HEK293 (cell line): ENCODE results near the gene GIGYF1.

Source experiments
- CTCF ChIA-PET: fragments of 350-600 bp; formaldehyde crosslinking; extraction: SDS; loops from one replicate; lab custom pipeline; 2021; ENCODE audit warnings: antibody characterized with exemption; lab: Yijun Ruan, JAX
- POLR2A ChIA-PET: fragments of 300-600 bp; formaldehyde crosslinking; extraction: SDS; loops from one replicate; lab custom pipeline; 2020; ENCODE audit warnings: antibody characterized with exemption, inconsistent platforms; lab: Yijun Ruan, JAX
- H3K27ac ChIP-seq: fragments of 200-500 bp; sonication (Bioruptor generic); 2 replicates; pipeline ENCODE4 v1.5.1; 2014; ENCODE audit warnings: low read depth, low read length, control low read depth, inconsistent platforms; ENCODE audit errors: extremely low read depth
- H3K36me3 ChIP-seq, 2 experiments: fragments of 200-500 bp in 1 of 2; sonication (Bioruptor generic) in 1 of 2; 1 replicate in 1 of 2; 2 replicates in 1 of 2; pipeline ENCODE4 v1.5.1; 2014 to 2017; ENCODE audit warnings: inconsistent platforms in 2 of 2, low read length in 2 of 2; ENCODE audit not compliant: control insufficient read depth in 2 of 2, insufficient read depth in 1 of 2
- H3K4me1 ChIP-seq: fragments of 200-500 bp; sonication (Bioruptor generic); 2 replicates; pipeline ENCODE4 v1.5.1; 2014; ENCODE audit warnings: mild to moderate bottlenecking, low read length, inconsistent platforms; ENCODE audit not compliant: control insufficient read depth, insufficient read depth
- H3K4me3 ChIP-seq: 2 replicates; pipeline ENCODE4 v1.5.1; 2011; ENCODE audit warnings: low read depth, mild to moderate bottlenecking, control low read depth, low read length, moderate library complexity
- H3K9me3 ChIP-seq: fragments of 200-500 bp; sonication (Bioruptor generic); 2 replicates; pipeline ENCODE4 v1.5.1; 2014; ENCODE audit warnings: low read depth, low read length, inconsistent platforms; ENCODE audit not compliant: control insufficient read depth, insufficient read depth
- HOXA7 ChIP-seq: sonication (generic); formaldehyde crosslinking; IDR thresholded peaks from 2 replicates; pipeline ENCODE4 v1.8.1; 2022; ENCODE audit warnings: missing genetic modification reagents, borderline replicate concordance
- MYNN ChIP-seq: fragments of 450-650 bp; formaldehyde crosslinking; IDR thresholded peaks from 2 replicates; pipeline ENCODE4 v1.5.1; 2016; ENCODE audit warnings: missing biosample characterization, missing genetic modification characterization, borderline replicate concordance
- OVOL3 ChIP-seq: fragments of 450-650 bp; formaldehyde crosslinking; IDR thresholded peaks from 2 replicates; pipeline ENCODE4 v1.5.1; 2016; ENCODE audit warnings: missing biosample characterization, missing genetic modification characterization
- PRDM1 ChIP-seq: fragments of 450-650 bp; formaldehyde crosslinking; IDR thresholded peaks from 2 replicates; pipeline ENCODE4; 2016; ENCODE audit warnings: missing biosample characterization, missing genetic modification characterization
- TRIM28 ChIP-seq: IDR thresholded peaks from 2 replicates; pipeline ENCODE4 v1.6.1; 2011; ENCODE audit warnings: low read length, control low read depth, borderline replicate concordance
- YY1 ChIP-seq: fragments of 450-650 bp; formaldehyde crosslinking; IDR thresholded peaks from 2 replicates; pipeline ENCODE4 v1.5.1; 2018; ENCODE audit warnings: missing biosample characterization, missing genetic modification characterization
- ZBTB10 ChIP-seq: fragments of 450-650 bp; formaldehyde crosslinking; IDR thresholded peaks from 2 replicates; pipeline ENCODE4 v1.5.1; 2016; ENCODE audit warnings: missing biosample characterization, missing genetic modification characterization
- ZBTB17 ChIP-seq: fragments of 450-650 bp; formaldehyde crosslinking; IDR thresholded peaks from 2 replicates; pipeline ENCODE4 v1.5.1; 2016; ENCODE audit warnings: missing biosample characterization, missing genetic modification characterization
- ZBTB21 ChIP-seq: fragments of 450-650 bp; formaldehyde crosslinking; IDR thresholded peaks from 2 replicates; pipeline ENCODE4 v1.5.1; 2017; ENCODE audit warnings: missing biosample characterization, missing genetic modification characterization
- ZEB2 ChIP-seq: fragments of 450-650 bp; formaldehyde crosslinking; IDR thresholded peaks from 2 replicates; pipeline ENCODE4 v1.5.1; 2016; ENCODE audit warnings: missing biosample characterization, missing genetic modification characterization
- ZNF202 ChIP-seq: fragments of 450-650 bp; formaldehyde crosslinking; IDR thresholded peaks from 2 replicates; pipeline ENCODE4 v1.5.1; 2016; ENCODE audit warnings: missing biosample characterization, missing genetic modification characterization, borderline replicate concordance
- ZNF274 ChIP-seq, 2 experiments: fragments of 200-500 bp in 1 of 2; fragments of 450-650 bp in 1 of 2; sonication (Bioruptor generic) in 1 of 2; formaldehyde crosslinking in 1 of 2; IDR thresholded peaks; 2 replicates each; pipeline versions ENCODE4 v1.5.1 to v1.6.1; 2014 to 2016; ENCODE audit warnings: borderline replicate concordance in 1 of 2, inconsistent platforms in 1 of 2, low read length in 1 of 2, missing biosample characterization in 1 of 2, missing genetic modification characterization in 1 of 2
- ZNF404 ChIP-seq: fragments of 450-650 bp; formaldehyde crosslinking; IDR thresholded peaks from 2 replicates; pipeline ENCODE4 v1.5.1; 2017; ENCODE audit warnings: missing biosample characterization, missing genetic modification characterization
- ZNF433 ChIP-seq: fragments of 450-650 bp; formaldehyde crosslinking; IDR thresholded peaks from 2 replicates; pipeline ENCODE4 v1.5.1; 2016; ENCODE audit warnings: missing biosample characterization, missing genetic modification characterization, low read depth
- ZNF549 ChIP-seq: fragments of 450-650 bp; IDR thresholded peaks from 2 replicates; pipeline ENCODE4 v1.5.1; 2018; ENCODE audit warnings: missing biosample characterization, missing genetic modification characterization, mild to moderate bottlenecking, inconsistent platforms, moderate library complexity
- ZNF580 ChIP-seq: fragments of 450-650 bp; formaldehyde crosslinking; IDR thresholded peaks from 2 replicates; pipeline ENCODE4 v1.5.1; 2016; ENCODE audit warnings: missing biosample characterization, missing genetic modification characterization
- ZNF629 ChIP-seq: fragments of 450-650 bp; formaldehyde crosslinking; IDR thresholded peaks from 2 replicates; pipeline ENCODE4 v1.5.1; 2017; ENCODE audit warnings: missing biosample characterization, missing genetic modification characterization
- ZNF768 ChIP-seq: fragments of 450-650 bp; formaldehyde crosslinking; IDR thresholded peaks from 2 replicates; pipeline ENCODE4 v1.5.1; 2018; ENCODE audit warnings: missing biosample characterization, mild to moderate bottlenecking, missing genetic modification characterization
- ZNF785 ChIP-seq: fragments of 450-650 bp; formaldehyde crosslinking; IDR thresholded peaks from 2 replicates; pipeline ENCODE4 v1.5.1; 2016; ENCODE audit warnings: missing biosample characterization, missing genetic modification characterization
- TF ChIP-seq, protein P1 (sequence below): fragments of 450-650 bp; formaldehyde crosslinking; IDR thresholded peaks from 2 replicates; pipeline ENCODE4 v1.5.1; 2016; ENCODE audit warnings: missing biosample characterization, missing genetic modification characterization

GIGYF1 gene

GRCh38 chr7:100720279-100720670 lies 26.2 kb upstream of the GIGYF1 start, which contains the start of gene EPO:
Gene EPO (plus strand): TSS chr7:100720468. CDS start chr7:100720981, 513 bp downstream.
- POLR2A ChIA-PET, result no interaction called here
- Histone ChIP-seq H3K4me3 (no peak within 1 kb of the TSS), H3K36me3 (no peaks in the 10 kb centered on the region), H3K4me1 (no peaks in the 10 kb centered on the region), H3K27ac (no peak within 1 kb of the TSS), H3K9me3 (no peaks in the 10 kb centered on the region)
- CTCF ChIA-PET, result interaction anchor here (0.6 to 10.1 kb wide), 4 partner anchors 10 to 166 kb away, joined by 3 to 100 read pairs (median 8); partner anchors contain the start of genes POP7 and ZAN
- TF ChIP-seq ZNF274 (IDR thresholded peaks at IDR 0.05; ENCODE audit: low read length) (no peak), ZNF274 (tag by site-specific recombination; IDR thresholded peaks at IDR 0.05; ENCODE audit: borderline replicate concordance) (no peak), ZNF433 (tag by site-specific recombination) (no peak), ZBTB21 (tag by site-specific recombination) (no peak), TRIM28 (no peak), OVOL3 (tag by site-specific recombination) (no peak), HOXA7 (CRISPR knock-in tag) (no peak), ZEB2 (tag by site-specific recombination) (no peak), ZBTB17 (no peak), ZBTB10 (no peak), YY1 (tag by site-specific recombination) (no peak)
- TF ChIP-seq, protein P1, sequence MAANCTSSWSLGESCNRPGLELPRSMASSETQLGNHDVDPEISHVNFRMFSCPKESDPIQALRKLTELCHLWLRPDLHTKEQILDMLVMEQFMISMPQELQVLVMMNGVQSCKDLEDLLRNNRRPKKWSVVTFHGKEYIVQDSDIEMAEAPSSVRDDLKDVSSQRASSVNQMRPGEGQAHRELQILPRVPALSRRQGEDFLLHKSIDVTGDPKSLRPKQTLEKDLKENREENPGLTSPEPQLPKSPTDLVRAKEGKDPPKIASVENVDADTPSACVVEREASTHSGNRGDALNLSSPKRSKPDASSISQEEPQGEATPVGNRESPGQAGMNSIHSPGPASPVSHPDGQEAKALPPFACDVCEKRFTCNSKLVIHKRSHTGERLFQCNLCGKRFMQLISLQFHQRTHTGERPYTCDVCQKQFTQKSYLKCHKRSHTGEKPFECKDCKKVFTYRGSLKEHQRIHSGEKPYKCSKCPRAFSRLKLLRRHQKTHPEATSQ, result no peak

GRCh38 chr7:100719523-100720278 lies 25.7 kb upstream of the GIGYF1 start:
- H3K4me1 ChIP-seq, result no peaks in the 10 kb centered on the region
- no peaks in the 10 kb centered on the region for H3K9me3 ChIP-seq
- ChIA-PET POLR2A (no interaction called here), CTCF (interaction anchor here (0.6 to 10.1 kb wide), 8 partner anchors 10 to 180 kb away, joined by 3 to 100 read pairs (median 3); partner anchors contain the start of genes POP7 and ZAN)
- no peak overlapping the region for H3K27ac ChIP-seq
- no peak for TF ChIP-seq ZNF785 (tag by site-specific recombination)
- TF ChIP-seq MYNN, result no peak
- TF ChIP-seq ZNF580 (tag by site-specific recombination), result no peak
- TF ChIP-seq ZNF768 (tag by site-specific recombination), result no peak
- no peak for TF ChIP-seq ZNF404
- TF ChIP-seq PRDM1, result no peak
- TF ChIP-seq ZNF629 (tag by site-specific recombination), result no peak
- no peak for TF ChIP-seq ZNF549 (tag by site-specific recombination)
- no peak for TF ChIP-seq ZNF202 (tag by site-specific recombination)
- H3K36me3 ChIP-seq, result no peaks in the 10 kb centered on the region
- H3K4me3 ChIP-seq, result no peak overlapping the region
